ENCODE results near the gene JSRP1.

Gene JSRP1, protein sequence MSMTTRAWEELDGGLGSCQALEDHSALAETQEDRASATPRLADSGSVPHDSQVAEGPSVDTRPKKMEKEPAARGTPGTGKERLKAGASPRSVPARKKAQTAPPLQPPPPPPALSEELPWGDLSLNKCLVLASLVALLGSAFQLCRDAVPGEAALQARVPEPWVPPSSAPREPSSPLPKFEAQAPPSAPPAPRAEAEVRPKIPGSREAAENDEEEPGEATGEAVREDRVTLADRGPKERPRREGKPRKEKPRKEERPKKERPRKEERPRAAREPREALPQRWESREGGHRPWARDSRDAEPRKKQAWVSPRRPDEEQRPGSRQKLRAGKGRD

DNA sequence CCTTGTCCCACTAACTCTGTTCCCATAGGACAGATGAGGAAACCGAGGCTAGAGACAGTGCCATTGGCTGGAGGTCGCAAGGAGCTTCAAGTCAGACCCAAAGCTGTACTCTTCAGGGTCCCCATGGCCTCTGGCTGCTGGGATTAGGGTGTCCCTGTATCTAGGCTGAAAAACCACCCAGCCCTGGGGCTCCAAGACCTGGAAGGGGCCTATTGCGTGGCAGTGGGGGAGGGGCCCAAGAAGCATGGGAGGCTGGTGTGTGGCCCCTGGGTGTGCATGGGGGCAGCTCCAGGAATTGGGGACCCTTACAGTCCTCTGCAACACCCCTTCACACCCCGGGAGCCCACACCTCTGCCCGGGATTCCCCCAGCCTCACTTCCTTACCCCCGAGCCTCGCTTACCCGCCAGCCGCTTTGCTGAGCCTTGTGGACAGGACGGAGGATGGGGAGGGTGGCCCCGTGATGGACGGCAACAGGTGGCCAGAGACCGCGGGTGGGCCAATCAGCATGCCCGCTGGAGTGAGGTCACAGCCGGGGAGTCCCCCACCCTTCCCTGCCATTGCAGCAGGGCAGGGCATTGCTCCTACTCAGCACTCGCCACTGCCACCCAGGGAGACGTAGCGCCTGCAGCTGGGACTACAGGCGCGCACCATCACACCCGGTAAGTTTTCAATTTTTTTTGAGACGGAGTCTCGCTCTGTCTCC is at the start of gene JSRP1:
JSRP1 (minus strand) TSS at position 436 of the 704 bp plus-strand sequence. CDS start 1,103 bp downstream, outside the sequence.
- FAIRE-seq (no peak), DNase-seq (ENCODE audit: insufficient read length, low spot score) (no peak)
- no peak for TF ChIP-seq CTCF (IDR thresholded peaks at IDR 0.05; ENCODE audit: insufficient read depth, missing control alignments)

DNA sequence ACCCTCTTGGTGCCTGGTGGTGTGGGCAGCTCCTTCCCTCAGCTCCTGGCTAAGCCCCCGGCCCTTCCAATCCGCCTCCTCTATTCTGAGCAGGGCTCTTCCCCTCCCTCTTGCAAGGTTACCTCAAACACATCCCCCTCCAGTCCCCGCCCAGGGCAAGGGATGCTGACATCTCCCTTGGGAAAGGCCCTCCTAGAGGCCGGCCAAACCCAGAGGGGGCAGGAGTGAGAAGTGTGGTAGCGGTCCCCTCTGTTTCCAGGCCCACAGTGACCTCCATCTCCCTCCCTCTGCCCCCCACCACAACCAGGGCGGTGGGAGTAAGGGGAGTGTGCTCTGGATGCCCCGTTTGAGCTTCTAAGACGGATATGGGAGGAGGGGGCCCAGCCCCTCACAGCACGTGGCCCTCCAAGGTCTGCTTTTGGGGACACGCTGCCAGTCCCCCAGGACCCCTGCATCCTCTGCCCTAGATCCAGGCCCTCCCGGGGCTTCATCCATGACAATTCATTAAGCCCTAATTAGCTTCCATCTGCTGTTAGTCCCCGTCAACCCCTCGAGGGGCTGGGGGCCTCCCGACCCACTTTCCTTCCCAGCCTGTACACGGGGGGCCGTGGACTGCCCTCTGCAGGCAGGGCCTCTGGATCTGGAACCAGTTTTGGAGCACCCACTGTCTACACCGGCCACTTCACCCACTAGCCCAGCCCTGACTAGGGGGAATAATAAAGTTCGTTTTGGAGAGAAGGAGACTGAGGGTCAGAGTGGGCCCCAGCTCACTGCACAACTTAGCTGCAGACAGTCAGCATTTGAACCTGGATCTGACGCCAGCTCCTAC is 49.4 kb upstream of the JSRP1 start:
- TF ChIP-seq CTCF (IDR thresholded peaks at IDR 0.05; ENCODE audit: insufficient read depth, missing control alignments): no peak
- no peak for FAIRE-seq
- DNase-seq (ENCODE audit: insufficient read length, low spot score): no peak

- TF ChIP-seq CTCF (IDR thresholded peaks at IDR 0.05; ENCODE audit: insufficient read depth, missing control alignments): no peak
- DNase-seq (ENCODE audit: insufficient read length, low spot score) (no peak), FAIRE-seq (no peak)
These were observed 47.1 kb upstream of the JSRP1 start for GRCh38 chr19:2303211-2303798.

GRCh38 chr19:2302319-2303210 is 46.3 kb upstream of the JSRP1 start:
- FAIRE-seq (no peak), DNase-seq (ENCODE audit: insufficient read length, low spot score) (no peak)
- no peak for TF ChIP-seq CTCF (IDR thresholded peaks at IDR 0.05; ENCODE audit: insufficient read depth, missing control alignments)

DNA sequence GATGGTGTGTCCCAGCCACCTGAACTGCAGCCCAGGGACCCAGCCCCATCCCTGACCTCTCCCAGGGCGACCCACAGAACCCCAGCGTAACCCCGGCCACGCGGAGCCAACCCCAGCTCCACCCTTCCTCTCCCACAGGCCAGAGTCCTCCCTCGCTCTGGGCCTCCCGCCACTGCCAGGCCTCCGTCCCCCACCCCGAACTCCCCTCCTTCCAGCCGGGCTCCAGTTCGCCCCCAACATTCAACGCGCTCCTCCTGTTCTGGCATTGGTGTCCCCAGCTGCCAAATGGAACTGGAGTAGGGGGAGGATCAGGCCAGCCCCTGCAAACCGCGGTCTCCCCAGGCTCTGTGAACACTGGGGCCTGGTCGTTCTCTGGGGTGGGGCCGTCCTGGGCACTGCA is 44.3 kb upstream of the JSRP1 start:
- no peak for TF ChIP-seq CTCF (IDR thresholded peaks at IDR 0.05; ENCODE audit: insufficient read depth, missing control alignments)
- no peak for FAIRE-seq
- no peak for DNase-seq (ENCODE audit: insufficient read length, low spot score)

- FAIRE-seq: no peak
- no peak for DNase-seq (ENCODE audit: insufficient read length, low spot score)
These were observed 39.9 kb upstream of the JSRP1 start for GRCh38 chr19:2296141-2296540.

More at GRCh38 chr19:2296141-2296540, 39.9 kb upstream of the JSRP1 start:
- TF ChIP-seq CTCF (IDR thresholded peaks at IDR 0.05; ENCODE audit: insufficient read depth, missing control alignments): no peak
